ENCODE results near the gene XNDC1N. TPM values are rescaled to one million over a fixed set of nuclear protein-coding genes. Genes with fewer than 3 reads are reported as not detected.
A peak's percentile ranks its signal among the peaks of the same experiment; 100 is the strongest.

Gene XNDC1N
- total and polyA plus RNA-seq, 2 of the 13 experiments (the other 11 are each of a cell fraction or from before 2014, with no cell fraction given) = 3.4 to 7.5 TPM

DNA sequence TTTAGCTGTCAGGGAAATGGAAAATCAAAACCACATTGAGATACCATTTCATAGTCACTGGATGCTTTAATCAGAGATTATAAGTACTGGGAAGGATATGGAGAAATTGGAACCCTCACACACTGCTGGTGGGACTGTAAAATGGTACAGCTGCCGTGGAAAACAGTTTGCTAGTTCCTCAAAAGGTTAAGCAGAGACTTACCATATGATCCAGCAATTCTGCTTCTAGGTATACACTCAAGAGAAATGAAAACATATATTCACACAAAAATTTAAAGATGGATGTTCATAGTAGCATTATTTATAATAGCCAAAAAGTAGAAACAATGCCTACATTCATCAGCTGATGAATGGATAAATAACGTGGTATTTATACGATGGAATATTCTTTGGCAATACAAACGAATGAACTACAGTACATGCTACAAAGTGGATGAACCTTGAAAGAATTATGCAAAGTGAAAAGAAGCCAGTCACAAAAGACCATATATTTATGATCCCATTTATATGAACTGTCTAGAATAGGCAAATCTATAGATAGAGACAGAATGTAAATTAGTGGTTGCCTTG, 23.4 kb upstream of the XNDC1N start:
- POLR2A ChIA-PET = no interaction called here
- no peaks in the 10 kb centered on the region for H3K27me3 ChIP-seq (ENCODE audit: control insufficient read depth in 1 of 2, insufficient read depth in 2 of 2, low read length in 2 of 2)
- H3K27ac ChIP-seq (ENCODE audit: extremely low read length, insufficient read depth, low read length) = no peak overlapping the region
- CTCF ChIA-PET (ENCODE audit: low intra/inter-chr PET ratio, low total read pairs) = no interaction called here
- H3K4me3 ChIP-seq (replicated peaks in 1 of 3; ENCODE audit: insufficient read depth in 1 of 3, low read depth in 2 of 3, low read length in 3 of 3) = no peak overlapping the region
- peaks cover 35% of the 10 kb centered on the region for H3K4me1 ChIP-seq (ENCODE audit: insufficient read depth, low read length)
- 92% methylated on average over 4 of the region's 4 CpGs for WGBS (ENCODE audit: low lambda C conversion rate)
- FAIRE-seq (no peak), DNase-seq (ENCODE audit: low spot score) (no peak), ATAC-seq (no peak)
- no TSS peak for BruUV-seq (replicated peaks)
- peaks cover 79% of the 10 kb centered on the region for H3K79me2 ChIP-seq (ENCODE audit: insufficient read depth, low read length)
- H4K20me1 ChIP-seq (ENCODE audit: insufficient read depth, low read length) = no peaks in the 10 kb centered on the region
- no peak overlapping the region for H3K9ac ChIP-seq (ENCODE audit: insufficient read depth, low read depth, low read length)
- in situ Hi-C loops (cut with HindIII; ENCODE audit: extremely low pct_ligation_motif_present, low pct_unique_long_range_greater_than_20kb) (no loop called here), intact Hi-C loops (cut with micrococcal nuclease; ENCODE audit: unreplicated experiment) (no loop called here)
- TF ChIP-seq, protein P1, sequence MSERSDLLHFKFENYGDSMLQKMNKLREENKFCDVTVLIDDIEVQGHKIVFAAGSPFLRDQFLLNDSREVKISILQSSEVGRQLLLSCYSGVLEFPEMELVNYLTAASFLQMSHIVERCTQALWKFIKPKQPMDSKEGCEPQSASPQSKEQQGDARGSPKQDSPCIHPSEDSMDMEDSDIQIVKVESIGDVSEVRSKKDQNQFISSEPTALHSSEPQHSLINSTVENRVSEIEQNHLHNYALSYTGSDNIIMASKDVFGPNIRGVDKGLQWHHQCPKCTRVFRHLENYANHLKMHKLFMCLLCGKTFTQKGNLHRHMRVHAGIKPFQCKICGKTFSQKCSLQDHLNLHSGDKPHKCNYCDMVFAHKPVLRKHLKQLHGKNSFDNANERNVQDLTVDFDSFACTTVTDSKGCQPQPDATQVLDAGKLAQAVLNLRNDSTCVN (CRISPR knock-in tag; IDR thresholded peaks at IDR 0.05; ENCODE audit: borderline replicate concordance) = no peak
- no peak for TF ChIP-seq PITX1 (CRISPR knock-in tag; IDR thresholded peaks at IDR 0.05)
- TF ChIP-seq MIER3 (CRISPR knock-in tag; IDR thresholded peaks at IDR 0.05; ENCODE audit: borderline replicate concordance) = no peak
- no peak for TF ChIP-seq FOXK2 (IDR thresholded peaks at IDR 0.05)
- TF ChIP-seq TEAD3 (CRISPR knock-in tag; optimal IDR thresholded peaks at IDR 0.05; ENCODE audit: borderline replicate concordance) = no peak
- TF ChIP-seq ZNF232 (CRISPR knock-in tag; IDR thresholded peaks at IDR 0.05; ENCODE audit: borderline replicate concordance) = no peak
- no peak for TF ChIP-seq STAG1 (CRISPR knock-in tag; IDR thresholded peaks at IDR 0.05)
- H3K4me2 ChIP-seq (ENCODE audit: low read depth, low read length) = no peak overlapping the region
- no peak overlapping the region for H2AFZ ChIP-seq (ENCODE audit: low read length)
- no peaks in the 10 kb centered on the region; a peak in 1 of 5 replicates for H3K36me3 ChIP-seq (replicated peaks in 1 of 2; ENCODE audit: control insufficient read depth in 1 of 2, insufficient read depth in 2 of 2, low read length in 2 of 2)
- no peaks in the 10 kb centered on the region for H3K9me3 ChIP-seq (ENCODE audit: low read length)

DNA sequence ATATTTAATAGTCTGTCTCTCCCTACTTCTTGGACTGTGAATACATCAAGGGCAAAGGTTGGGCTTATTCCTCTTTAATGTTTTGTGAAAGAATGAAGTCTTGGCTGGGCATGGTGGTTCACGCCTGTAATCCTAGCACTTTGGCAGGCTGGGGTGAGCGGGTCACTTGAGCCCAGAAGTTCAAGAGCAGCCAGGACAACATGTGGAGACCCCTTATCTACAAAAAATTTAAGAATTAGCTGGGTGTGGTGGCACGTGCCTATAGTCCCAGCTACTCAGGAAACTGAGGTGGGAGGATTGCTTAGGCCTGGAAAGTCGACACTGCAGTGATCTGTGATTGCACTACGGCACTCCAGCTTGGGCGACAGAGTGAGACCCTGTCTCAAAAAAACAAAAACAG, 20.6 kb upstream of the XNDC1N start:
- Histone ChIP-seq H3K27ac (ENCODE audit: extremely low read length, insufficient read depth, low read length) (peak overlapping the region; percentile 92), H2AFZ (ENCODE audit: low read length) (no peak overlapping the region), H4K20me1 (ENCODE audit: insufficient read depth, low read length) (no peaks in the 10 kb centered on the region), H3K9ac (ENCODE audit: insufficient read depth, low read depth, low read length) (peak overlapping the region; percentile 64; the same call in 1 of the 2 replicates), H3K4me2 (ENCODE audit: low read depth, low read length) (peak overlapping the region; percentile 69), H3K4me3 (replicated peaks in 1 of 3; ENCODE audit: insufficient read depth in 1 of 3, low read depth in 2 of 3, low read length in 3 of 3) (no peak overlapping the region; a peak in 1 of 6 replicates), H3K36me3 (replicated peaks in 1 of 2; ENCODE audit: control insufficient read depth in 1 of 2, insufficient read depth in 2 of 2, low read length in 2 of 2) (peaks cover 0 to 2% of the 10 kb centered on the region in 2 experiments; a peak in 1 of 5 replicates), H3K9me3 (ENCODE audit: low read length) (no peaks in the 10 kb centered on the region), H3K79me2 (ENCODE audit: insufficient read depth, low read length) (peaks cover 70% of the 10 kb centered on the region), H3K4me1 (ENCODE audit: insufficient read depth, low read length) (peaks cover 63% of the 10 kb centered on the region), H3K27me3 (ENCODE audit: control insufficient read depth in 1 of 2, insufficient read depth in 2 of 2, low read length in 2 of 2) (no peaks in the 10 kb centered on the region)
- POLR2A ChIA-PET = interaction anchor here (0.5 to 2.2 kb wide), 8 partner anchors 11 to 153 kb away, joined by 3 to 24 read pairs (median 4); partner anchors contain the start of genes RNF121 and XNDC1N
- no peak for FAIRE-seq
- CTCF ChIA-PET (ENCODE audit: low intra/inter-chr PET ratio, low total read pairs) = no interaction called here
- intact Hi-C loops (cut with micrococcal nuclease; ENCODE audit: unreplicated experiment) = no loop called here
- ATAC-seq = no peak
- 71% methylated on average over 3 of the region's 6 CpGs for WGBS (ENCODE audit: low lambda C conversion rate)
- DNase-seq (ENCODE audit: low spot score) = no peak
- in situ Hi-C loops (cut with HindIII; ENCODE audit: extremely low pct_ligation_motif_present, low pct_unique_long_range_greater_than_20kb) = no loop called here
- BruUV-seq (replicated peaks) = no TSS peak
- TF ChIP-seq TCF7L2 (IDR thresholded peaks at IDR 0.05; ENCODE audit: low read depth, low read length) (no peak), HOXA7 (CRISPR knock-in tag; IDR thresholded peaks at IDR 0.05) (no peak), CENPT (CRISPR knock-in tag; IDR thresholded peaks at IDR 0.05; ENCODE audit: low read depth) (no peak), ERF (CRISPR knock-in tag; IDR thresholded peaks at IDR 0.05) (no peak), XBP1 (CRISPR knock-in tag; IDR thresholded peaks at IDR 0.05) (no peak), ZBTB42 (CRISPR knock-in tag; IDR thresholded peaks at IDR 0.05) (0 out of 2 replicates have a peak, but pooled peaks have one; percentile 5), ZNF383 (CRISPR knock-in tag; IDR thresholded peaks at IDR 0.05; ENCODE audit: borderline replicate concordance) (no peak)
- TF ChIP-seq, protein P2, sequence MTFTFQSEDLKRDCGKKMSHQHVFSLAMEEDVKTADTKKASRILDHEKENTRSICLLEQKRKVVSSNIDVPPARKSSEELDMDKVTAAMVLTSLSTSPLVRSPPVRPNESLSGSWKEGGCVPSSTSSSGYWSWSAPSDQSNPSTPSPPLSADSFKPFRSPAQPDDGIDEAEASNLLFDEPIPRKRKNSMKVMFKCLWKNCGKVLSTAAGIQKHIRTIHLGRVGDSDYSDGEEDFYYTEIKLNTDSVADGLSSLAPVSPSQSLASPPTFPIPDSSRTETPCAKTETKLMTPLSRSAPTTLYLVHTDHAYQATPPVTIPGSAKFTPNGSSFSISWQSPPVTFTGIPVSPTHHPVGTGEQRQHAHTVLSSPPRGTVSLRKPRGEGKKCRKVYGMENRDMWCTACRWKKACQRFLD (CRISPR knock-in tag; IDR thresholded peaks at IDR 0.05; ENCODE audit: borderline replicate concordance) = no peak
- TF ChIP-seq, protein P3, sequence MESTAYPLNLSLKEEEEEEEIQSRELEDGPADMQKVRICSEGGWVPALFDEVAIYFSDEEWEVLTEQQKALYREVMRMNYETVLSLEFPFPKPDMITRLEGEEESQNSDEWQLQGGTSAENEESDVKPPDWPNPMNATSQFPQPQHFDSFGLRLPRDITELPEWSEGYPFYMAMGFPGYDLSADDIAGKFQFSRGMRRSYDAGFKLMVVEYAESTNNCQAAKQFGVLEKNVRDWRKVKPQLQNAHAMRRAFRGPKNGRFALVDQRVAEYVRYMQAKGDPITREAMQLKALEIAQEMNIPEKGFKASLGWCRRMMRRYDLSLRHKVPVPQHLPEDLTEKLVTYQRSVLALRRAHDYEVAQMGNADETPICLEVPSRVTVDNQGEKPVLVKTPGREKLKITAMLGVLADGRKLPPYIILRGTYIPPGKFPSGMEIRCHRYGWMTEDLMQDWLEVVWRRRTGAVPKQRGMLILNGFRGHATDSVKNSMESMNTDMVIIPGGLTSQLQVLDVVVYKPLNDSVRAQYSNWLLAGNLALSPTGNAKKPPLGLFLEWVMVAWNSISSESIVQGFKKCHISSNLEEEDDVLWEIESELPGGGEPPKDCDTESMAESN (CRISPR knock-in tag; conservative IDR thresholded peaks at IDR 0.05) = 0 out of 2 replicates have a peak, but pooled peaks have one; percentile 10
